GM12878 (cell line): ENCODE data around the gene SACM1L. TPM values are rescaled to one million over a fixed set of nuclear protein-coding genes. Genes with fewer than 3 reads are reported as not detected.

Source experiments
- ATAC-seq: fragments of 200-7000 bp; cut with Tn5 transposase; 3 replicates; pipeline ENCODE4 v1.9.1; 2020; ENCODE audit warnings: mild to moderate bottlenecking, moderate library complexity
- BruUV-seq: library from RNA; stranded (reverse); fragments of 400-500 nt; replicated peaks from 2 replicates; lab custom pipeline; 2021; lab: Mats Ljungman, UMichigan
- CTCF ChIA-PET: fragments of 300-600 bp; sonication (Branson Sonifier 250); formaldehyde crosslinking; extraction: SDS; loops from one replicate; lab custom pipeline; 2021; ENCODE audit warnings: inconsistent platforms; lab: Yijun Ruan, JAX
- POLR2A ChIA-PET: fragments of 350-600 bp; formaldehyde crosslinking; extraction: SDS; loops from one replicate; lab custom pipeline; 2021; ENCODE audit warnings: inconsistent platforms; lab: Charles Lee
- RAD21 ChIA-PET: fragments of 300-600 bp; sonication (Branson Sonifier 250); formaldehyde crosslinking; loops from one replicate; lab custom pipeline; 2023; ENCODE audit warnings: antibody characterized with exemption; ENCODE audit not compliant: unreplicated experiment; lab: Charles Lee
- SMC1A ChIA-PET: fragments of 300-600 bp; sonication (Branson Sonifier 250); formaldehyde crosslinking; loops from one replicate; lab custom pipeline; 2023; ENCODE audit not compliant: unreplicated experiment, uncharacterized antibody; lab: Charles Lee
- DNase-seq: peaks from one replicate; pipeline ENCODE4 v3.0.0-alpha.2; 2011; ENCODE audit warnings: low read depth, low spot score
- FAIRE-seq: peaks from 3 replicates; lab custom pipeline; 2011; peaks lifted over from hg19 to GRCh38; lab: Jason Lieb, UNC
- H2AFZ ChIP-seq: 2 replicates; pipeline ENCODE4 v1.6.0; 2011; ENCODE audit warnings: low read depth, low read length, control low read depth; ENCODE audit not compliant: control insufficient read depth
- H3K27ac ChIP-seq: 2 replicates; pipeline ENCODE4 v1.5.1; 2011; ENCODE audit warnings: control low read depth; ENCODE audit not compliant: control insufficient read depth, insufficient read depth
- H3K27me3 ChIP-seq, 2 experiments: replicated peaks in 1 of 2; 2 replicates each; pipeline versions ENCODE4 v1.6.0 to v1.6.1; 2011; ENCODE audit warnings: low read length in 1 of 2; ENCODE audit not compliant: control insufficient read depth in 2 of 2, insufficient read depth in 2 of 2
- H3K36me3 ChIP-seq, 2 experiments: 2 replicates each; pipeline ENCODE4 v1.5.1; 2011; ENCODE audit warnings: low read length in 1 of 2; ENCODE audit not compliant: control insufficient read depth in 2 of 2, insufficient read depth in 2 of 2
- H3K4me1 ChIP-seq: 2 replicates; pipeline ENCODE4 v1.6.1; 2011; ENCODE audit warnings: mild to moderate bottlenecking, low read length, moderate library complexity, mixed read lengths; ENCODE audit not compliant: control insufficient read depth, insufficient read depth
- H3K4me2 ChIP-seq: 2 replicates; pipeline ENCODE4 v1.6.0; 2011; ENCODE audit warnings: control low read depth; ENCODE audit not compliant: control insufficient read depth, insufficient read depth
- H3K4me3 ChIP-seq: fragments of 200-600 bp; sonication (generic); 2 replicates; pipeline ENCODE4 v1.5.1; 2016
- H3K79me2 ChIP-seq: 2 replicates; pipeline ENCODE4 v1.6.0; 2011; ENCODE audit warnings: low read length; ENCODE audit not compliant: control insufficient read depth, insufficient read depth
- H3K9ac ChIP-seq: 2 replicates; pipeline ENCODE4 v1.8.0; 2011; ENCODE audit warnings: low read length, control low read depth, mixed read lengths; ENCODE audit not compliant: control insufficient read depth, insufficient read depth
- H3K9me3 ChIP-seq: replicated peaks from 3 replicates; pipeline ENCODE4 v1.5.1; 2011; ENCODE audit warnings: mild to moderate bottlenecking, low read length; ENCODE audit not compliant: control insufficient read depth, insufficient read depth
- H4K20me1 ChIP-seq: 2 replicates; pipeline ENCODE4 v1.6.0; 2011; ENCODE audit not compliant: control insufficient read depth, insufficient read depth
- CBFB ChIP-seq: IDR thresholded peaks from 2 replicates; pipeline ENCODE4 v1.6.1; 2016; ENCODE audit warnings: antibody characterized with exemption, low read depth
- CREM ChIP-seq: IDR thresholded peaks from 2 replicates; pipeline ENCODE4 v1.6.1; 2014; ENCODE audit warnings: antibody characterized with exemption, low read depth
- E4F1 ChIP-seq: fragments of 450-650 bp; IDR thresholded peaks from 2 replicates; pipeline ENCODE4 v1.6.1; 2018; ENCODE audit warnings: borderline replicate concordance, mild to moderate bottlenecking; ENCODE audit not compliant: partially characterized antibody
- GATAD2B ChIP-seq: fragments of 450-650 bp; conservative IDR thresholded peaks from 2 replicates; pipeline ENCODE4 v1.6.1; 2017; ENCODE audit warnings: low read depth, mild to moderate bottlenecking, moderate library complexity
- IRF3 ChIP-seq: fragments of 450-650 bp; IDR thresholded peaks from 2 replicates; pipeline ENCODE4 v1.6.1; 2014; ENCODE audit warnings: mild to moderate bottlenecking
- KLF5 ChIP-seq: fragments of 450-650 bp; IDR thresholded peaks from 2 replicates; pipeline ENCODE4 v1.6.1; 2014; ENCODE audit warnings: mild to moderate bottlenecking; ENCODE audit not compliant: partially characterized antibody
- NFIC ChIP-seq: IDR thresholded peaks from 2 replicates; pipeline ENCODE4 v1.6.1; 2012; ENCODE audit warnings: low read depth, mild to moderate bottlenecking, inconsistent platforms, low read length, moderate library complexity
- PAX5 ChIP-seq: IDR thresholded peaks from 2 replicates; pipeline ENCODE4 v1.6.1; 2011; ENCODE audit warnings: low read depth, low read length, borderline replicate concordance
- SREBF2 ChIP-seq: IDR thresholded peaks from 2 replicates; pipeline ENCODE4 v1.6.1; 2012; ENCODE audit warnings: mild to moderate bottlenecking, low read length
- SRF ChIP-seq, 2 experiments: IDR thresholded peaks; 2 replicates each; pipeline ENCODE4 v1.6.1; 2011; ENCODE audit warnings: low read depth in 2 of 2, low read length in 2 of 2, mild to moderate bottlenecking in 1 of 2, moderate library complexity in 1 of 2
- SUZ12 ChIP-seq: fragments of 200-600 bp; sonication (generic); IDR thresholded peaks from one replicate; pipeline ENCODE4 v1.6.1; 2018; ENCODE audit warnings: antibody characterized with exemption, mild to moderate bottlenecking; ENCODE audit not compliant: unreplicated experiment
- TBL1XR1 ChIP-seq: IDR thresholded peaks from 2 replicates; pipeline ENCODE4 v1.6.1; 2012; ENCODE audit warnings: low read depth, low read length, improper control_type of control experiment
- USF1 ChIP-seq: IDR thresholded peaks from 2 replicates; pipeline ENCODE4 v1.6.1; 2011; ENCODE audit warnings: borderline replicate concordance, low read depth, mild to moderate bottlenecking, moderate library complexity, mixed read lengths, low read length; ENCODE audit not compliant: insufficient read depth; ENCODE audit errors: extremely low read length
- ZNF274 ChIP-seq: IDR thresholded peaks from one replicate; pipeline ENCODE4 v1.8.0; 2011; ENCODE audit not compliant: insufficient read length, insufficient read depth
- ZSCAN29 ChIP-seq: fragments of 450-650 bp; IDR thresholded peaks from 2 replicates; pipeline ENCODE4 v1.6.1; 2017; ENCODE audit warnings: mild to moderate bottlenecking, moderate library complexity
- ZZZ3 ChIP-seq: IDR thresholded peaks from 2 replicates; pipeline ENCODE4 v1.6.1; 2011; ENCODE audit warnings: low read depth; ENCODE audit not compliant: control insufficient read depth, insufficient read length
- WGBS: methylation state at CpG from one replicate; pipeline ENCODE4 v1.1.6; 2016; ENCODE audit warnings: low lambda C conversion rate; ENCODE audit not compliant: insufficient replicate concordance, insufficient coverage; ENCODE audit errors: missing lambda C conversion rate; 5-methylcytosine and 5-hydroxymethylcytosine counted together
- in situ Hi-C: fragments of 300-500 bp; cut with MboI; formaldehyde crosslinking; loops from 9 replicates; pipeline ENCODE4 v1.14.3; 2018; ENCODE audit warnings: mixed read lengths
- intact Hi-C: fragments of 100-400 bp; cut with micrococcal nuclease; formaldehyde crosslinking; loops from one replicate; pipeline ENCODE4 v1.14.2; 2022; ENCODE audit not compliant: unreplicated experiment
- polyA plus RNA-seq, 11 experiments: library from polyadenylated mRNA; depleted of rRNA in 4 of 11; unstranded in 6 of 11; stranded (reverse) in 5 of 11; fragments of >200 nt; fragmentation: Nextera tagmentation in 4 of 11; fragmentation: Illumina TruSeq in 1 of 11; extraction: Ambion mirVana in 4 of 11; extraction: Trizol in 1 of 11; gene quantifications; 1 replicate in 1 of 11; 2 replicates in 10 of 11; pipeline versions ENCODE4 v1.2.1 to v1.2.3, GENCODE V29; 2011 to 2016; ENCODE audit warnings: inconsistent platforms in 2 of 11, missing spikeins in 2 of 11, low read depth in 1 of 11
- total RNA-seq, 4 experiments: library from RNA; depleted of rRNA in 3 of 4; stranded (reverse); fragments of >200 nt in 3 of 4; fragmentation: Illumina TruSeq in 1 of 4; extraction: Trizol in 1 of 4; gene quantifications; 2 replicates each; pipeline versions ENCODE4 v1.2.1 to v1.2.3, GENCODE V29; 2013 to 2021

The SACM1L gene
- total and polyA plus RNA-seq, 10 of the 15 experiments (the other 5 are each of a cell fraction or from before 2014, with no cell fraction given), result 16.5 to 48.3 (median 28.9) TPM

DNA sequence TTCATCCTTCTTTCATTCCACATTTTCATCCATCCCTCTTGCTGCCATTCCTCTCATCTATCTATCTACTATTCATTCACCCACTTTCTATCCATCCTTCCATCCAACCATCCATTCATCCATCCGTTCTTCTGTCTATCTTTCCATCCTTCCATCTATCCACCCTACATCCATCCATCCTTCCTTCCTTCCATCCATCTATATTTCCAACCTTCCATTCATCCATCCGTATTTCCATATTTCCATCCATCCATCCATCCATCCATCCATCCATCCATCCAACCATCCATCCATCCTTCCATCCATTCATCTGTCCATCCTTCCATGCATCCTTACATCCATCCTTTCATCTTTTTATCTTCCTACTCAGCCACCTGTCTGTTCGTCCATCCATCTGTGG, 93.2 kb downstream of the SACM1L start:
- no peaks in the 10 kb centered on the region for H4K20me1 ChIP-seq
- H2AFZ ChIP-seq, result no peak overlapping the region
- POLR2A ChIA-PET, result no interaction called here
- ATAC-seq (no peak), FAIRE-seq (no peak), DNase-seq (no peak)
- H3K27ac ChIP-seq, result no peak overlapping the region
- H3K9me3 ChIP-seq, result no peaks in the 10 kb centered on the region; the same call in 2 of the 3 replicates
- 19% methylated on average over 3 of the region's 3 CpGs for WGBS
- SMC1A ChIA-PET, result no interaction called here
- in situ Hi-C loops, result no loop called here
- no peak overlapping the region for H3K9ac ChIP-seq
- no peaks in the 10 kb centered on the region for H3K4me1 ChIP-seq
- BruUV-seq, result no TSS peak
- H3K79me2 ChIP-seq, result no peaks in the 10 kb centered on the region
- H3K27me3 ChIP-seq, result 0 out of 4 replicates have a peak, but pooled peaks cover 0 to 3% of the 10 kb centered on the region in 2 experiments
- no peak overlapping the region for H3K4me3 ChIP-seq
- no peak overlapping the region for H3K4me2 ChIP-seq
- CTCF ChIA-PET, result no interaction called here
- RAD21 ChIA-PET, result interaction anchor here (1.0 kb wide), 1 partner anchor 296 kb away, joined by 3 read pairs; no protein-coding TSS in a partner anchor
- H3K36me3 ChIP-seq, result no peaks in the 10 kb centered on the region
- intact Hi-C loops, result no loop called here
- TF ChIP-seq TBL1XR1, result no peak
- no peak for TF ChIP-seq GATAD2B
- no peak for TF ChIP-seq USF1
- TF ChIP-seq ZNF274, result no peak
- no peak for TF ChIP-seq KLF5
- no peak for TF ChIP-seq ZZZ3
- no peak for TF ChIP-seq NFIC
- TF ChIP-seq IRF3, result no peak
- no peak for TF ChIP-seq E4F1
- no peak for TF ChIP-seq PAX5
- no peak for TF ChIP-seq CREM
- no peak for TF ChIP-seq CBFB
- TF ChIP-seq SRF (IDR thresholded peaks at IDR 0.05; ENCODE audit: low read depth in 2 of 2, low read length in 2 of 2), result no peak
- TF ChIP-seq ZSCAN29, result no peak
- TF ChIP-seq SUZ12, result no peak
- TF ChIP-seq SREBF2, result no peak
